Body of pancreas (tissue), 4 donors: ENCODE data around the gene GRAP2.

ENCODE experiments used
- CTCF ChIP-seq, 7 experiments: fragments of 450-650 bp in 4 of 7; fragments of 200-600 bp in 3 of 7; sonication (generic) in 3 of 7; IDR thresholded peaks; one replicate each; pipeline ENCODE4 v1.5.1; 2016 to 2019; ENCODE audit warnings: antibody characterized with exemption in 7 of 7
- POLR2A ChIP-seq, 3 donors: fragments of 450-650 bp; IDR thresholded peaks; one replicate each; pipeline ENCODE4 v1.6.1; 2016; ENCODE audit warnings: antibody characterized with exemption in 3 of 3, mild to moderate bottlenecking in 2 of 3

DNA sequence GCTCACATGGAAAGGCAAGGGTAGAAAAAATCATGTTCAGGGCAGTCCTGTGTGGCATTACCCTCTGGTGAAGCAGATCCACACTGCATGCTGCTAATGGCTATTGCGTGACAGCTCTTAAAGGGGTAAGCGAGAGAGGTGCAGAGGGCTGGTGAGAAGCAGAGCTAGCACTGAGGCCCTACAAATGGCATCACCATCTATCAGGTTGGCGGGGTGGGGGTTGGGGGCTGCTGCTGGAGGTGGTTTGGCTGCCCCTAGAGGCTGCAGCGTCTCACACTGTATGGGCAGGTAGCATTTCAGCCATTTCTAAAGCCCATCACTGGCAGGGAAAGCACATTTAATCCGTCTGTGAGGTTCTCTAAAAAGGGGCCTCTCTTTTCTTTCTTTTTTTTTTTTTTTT is 42.5 kb downstream of the GRAP2 start:
- TF ChIP-seq CTCF (IDR thresholded peaks at IDR 0.05) (no peak), POLR2A (IDR thresholded peaks at IDR 0.05) (no peak)
